HG03342 (cell line): ENCODE data around the gene ITIH2.
A peak's percentile ranks its signal among the peaks of the same experiment; 100 is the strongest.
"Not testable (repeated sequence)": the region's sequence is repeated elsewhere in the genome, so short reads cannot be mapped to it uniquely, and the experiment has no call there.

Experiments
- ATAC-seq: cut with Tn5 transposase; IDR thresholded peaks from one replicate; pipeline ENCODE4 v1.9.1; 2021; ENCODE audit warnings: mild to moderate bottlenecking, moderate library complexity; ENCODE audit not compliant: unreplicated experiment

The ITIH2 gene, protein sequence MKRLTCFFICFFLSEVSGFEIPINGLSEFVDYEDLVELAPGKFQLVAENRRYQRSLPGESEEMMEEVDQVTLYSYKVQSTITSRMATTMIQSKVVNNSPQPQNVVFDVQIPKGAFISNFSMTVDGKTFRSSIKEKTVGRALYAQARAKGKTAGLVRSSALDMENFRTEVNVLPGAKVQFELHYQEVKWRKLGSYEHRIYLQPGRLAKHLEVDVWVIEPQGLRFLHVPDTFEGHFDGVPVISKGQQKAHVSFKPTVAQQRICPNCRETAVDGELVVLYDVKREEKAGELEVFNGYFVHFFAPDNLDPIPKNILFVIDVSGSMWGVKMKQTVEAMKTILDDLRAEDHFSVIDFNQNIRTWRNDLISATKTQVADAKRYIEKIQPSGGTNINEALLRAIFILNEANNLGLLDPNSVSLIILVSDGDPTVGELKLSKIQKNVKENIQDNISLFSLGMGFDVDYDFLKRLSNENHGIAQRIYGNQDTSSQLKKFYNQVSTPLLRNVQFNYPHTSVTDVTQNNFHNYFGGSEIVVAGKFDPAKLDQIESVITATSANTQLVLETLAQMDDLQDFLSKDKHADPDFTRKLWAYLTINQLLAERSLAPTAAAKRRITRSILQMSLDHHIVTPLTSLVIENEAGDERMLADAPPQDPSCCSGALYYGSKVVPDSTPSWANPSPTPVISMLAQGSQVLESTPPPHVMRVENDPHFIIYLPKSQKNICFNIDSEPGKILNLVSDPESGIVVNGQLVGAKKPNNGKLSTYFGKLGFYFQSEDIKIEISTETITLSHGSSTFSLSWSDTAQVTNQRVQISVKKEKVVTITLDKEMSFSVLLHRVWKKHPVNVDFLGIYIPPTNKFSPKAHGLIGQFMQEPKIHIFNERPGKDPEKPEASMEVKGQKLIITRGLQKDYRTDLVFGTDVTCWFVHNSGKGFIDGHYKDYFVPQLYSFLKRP

DNA sequence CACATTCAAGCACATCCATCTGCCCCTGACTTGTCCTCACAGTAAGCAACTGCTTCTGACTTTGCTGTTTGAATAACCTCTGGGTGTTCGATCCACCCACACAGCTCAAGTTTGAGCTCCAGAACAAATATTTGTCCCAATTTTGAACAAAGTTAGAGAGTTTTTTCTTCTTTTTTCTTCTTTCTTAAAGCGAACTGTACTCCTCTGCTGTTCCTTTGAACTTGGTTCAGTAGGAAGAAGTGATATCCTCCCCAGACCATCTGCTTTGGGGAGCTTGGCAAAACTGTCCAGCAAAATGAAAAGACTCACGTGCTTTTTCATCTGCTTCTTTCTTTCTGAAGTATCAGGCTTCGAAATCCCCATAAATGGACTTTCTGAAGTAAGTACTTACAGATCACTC is at the start of gene ITIH2:
Gene ITIH2 (plus strand): TSS at position 177 of the 400 bp plus-strand sequence. CDS start 119 bp downstream, at position 296.
- ATAC-seq = no peak

DNA sequence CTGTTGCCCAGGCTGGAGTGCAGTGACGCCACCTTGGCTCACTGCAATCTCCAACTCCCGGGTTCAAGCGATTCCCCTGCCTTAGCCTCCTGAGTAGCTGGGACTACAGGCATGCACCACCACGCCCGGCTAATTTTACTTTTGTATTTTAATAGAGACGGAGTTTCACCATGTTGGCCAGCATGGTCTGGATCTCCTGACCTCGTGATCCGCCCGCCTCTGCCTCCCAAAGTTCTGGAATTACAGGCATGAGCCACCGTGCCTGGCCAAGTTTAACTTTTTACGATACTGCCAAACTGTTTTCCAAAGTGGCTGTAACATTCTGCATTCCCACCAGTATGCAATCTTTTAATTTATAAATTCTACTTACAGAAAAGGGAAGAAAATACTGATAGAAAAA is 46.0 kb upstream of the ITIH2 start:
- not testable (repeated sequence) for ATAC-seq

DNA sequence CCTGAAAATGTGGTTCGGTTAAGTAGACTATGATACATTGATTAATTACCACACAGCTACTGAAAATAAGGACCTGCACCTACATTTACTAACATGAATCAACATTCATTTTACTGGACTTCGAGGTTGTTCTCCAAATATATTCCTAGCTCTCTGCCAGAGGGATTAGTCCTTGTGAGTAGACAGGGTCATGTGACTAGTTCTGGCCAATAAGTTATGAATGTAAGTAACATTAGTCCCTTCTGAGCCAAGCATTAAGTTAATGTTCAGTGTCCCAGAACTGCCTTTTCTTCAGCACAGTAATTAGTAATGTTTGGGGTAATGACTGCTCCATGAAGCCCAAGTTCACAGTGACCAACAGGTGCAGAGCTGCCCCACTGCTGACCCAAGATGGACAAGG is 45.6 kb upstream of the ITIH2 start:
- no peak for ATAC-seq

DNA sequence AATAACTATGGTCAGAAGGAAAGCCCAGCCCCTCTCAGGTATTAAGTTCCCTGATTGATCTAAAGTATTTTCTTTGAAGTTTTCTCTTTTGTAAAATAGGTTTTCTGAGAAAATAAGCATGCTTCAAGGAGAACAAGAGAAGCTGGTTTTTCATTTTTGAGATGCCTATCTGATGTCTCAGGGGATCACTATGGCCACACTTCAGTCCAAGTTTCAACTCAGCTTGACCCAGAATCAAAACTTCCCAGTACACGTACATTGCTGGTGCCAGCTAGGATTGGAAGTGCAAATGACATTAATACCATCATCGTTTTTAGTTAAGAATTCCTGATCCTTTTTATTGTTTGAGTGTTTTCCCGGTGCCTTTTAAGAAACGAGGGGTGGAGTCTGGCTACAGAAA is 43.6 kb upstream of the ITIH2 start:
- ATAC-seq = no peak

DNA sequence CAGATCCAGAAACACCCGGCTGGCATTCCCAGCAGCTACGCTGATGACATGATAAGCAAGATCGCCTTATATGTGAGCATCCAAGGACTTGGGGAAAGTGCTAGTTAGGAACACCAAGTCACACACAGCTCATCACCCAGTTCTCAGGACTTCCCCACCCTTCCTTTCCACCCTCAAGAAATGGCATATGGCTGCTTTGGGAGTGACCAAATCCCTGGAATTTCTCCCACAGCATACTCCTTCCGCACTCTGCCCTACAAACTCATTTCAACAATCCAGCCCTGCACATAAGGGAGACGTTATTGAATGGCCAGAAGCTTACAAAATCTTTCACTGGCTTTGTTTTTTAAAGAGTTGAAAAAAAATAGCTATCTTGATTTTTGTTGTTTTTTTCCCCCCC is 40.6 kb upstream of the ITIH2 start:
- no peak for ATAC-seq

DNA sequence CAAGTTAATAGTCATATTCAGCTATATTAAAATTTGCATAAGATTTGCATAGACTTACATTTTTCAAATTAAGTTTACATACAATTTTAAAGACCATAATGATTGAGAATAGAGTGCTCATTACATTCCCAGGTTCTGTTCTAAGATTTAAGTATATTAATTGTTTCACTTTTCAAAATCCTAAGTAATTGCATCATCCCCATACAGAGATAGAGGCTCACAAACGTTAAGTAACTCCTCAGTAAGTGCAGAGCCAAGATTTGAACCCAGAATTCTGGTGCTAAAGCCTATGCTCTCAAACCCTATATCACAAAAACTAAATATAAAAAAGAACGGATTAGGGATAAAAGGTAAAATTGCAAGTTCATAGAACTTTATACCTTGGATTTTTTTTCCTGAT is 38.4 kb upstream of the ITIH2 start:
- ATAC-seq = no peak

DNA sequence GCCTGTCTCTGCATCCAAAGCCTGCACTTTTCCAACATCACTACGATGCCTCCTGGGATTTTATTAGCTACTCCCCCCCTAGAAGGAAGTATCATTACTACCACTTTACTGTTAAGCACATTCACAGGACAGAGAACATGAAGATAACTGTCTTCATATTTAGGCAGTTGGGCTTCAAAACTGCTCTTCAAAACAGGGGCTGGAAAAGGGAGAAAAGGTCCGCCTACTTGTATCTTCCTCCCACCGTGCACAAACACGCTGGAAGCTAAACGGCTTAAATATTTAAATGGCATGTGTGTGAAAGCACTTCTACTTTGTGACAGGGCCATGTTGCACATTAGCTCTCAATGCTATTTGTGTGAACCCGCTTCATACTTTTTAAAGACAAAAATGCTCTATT is 37.3 kb upstream of the ITIH2 start:
- ATAC-seq = no peak

DNA sequence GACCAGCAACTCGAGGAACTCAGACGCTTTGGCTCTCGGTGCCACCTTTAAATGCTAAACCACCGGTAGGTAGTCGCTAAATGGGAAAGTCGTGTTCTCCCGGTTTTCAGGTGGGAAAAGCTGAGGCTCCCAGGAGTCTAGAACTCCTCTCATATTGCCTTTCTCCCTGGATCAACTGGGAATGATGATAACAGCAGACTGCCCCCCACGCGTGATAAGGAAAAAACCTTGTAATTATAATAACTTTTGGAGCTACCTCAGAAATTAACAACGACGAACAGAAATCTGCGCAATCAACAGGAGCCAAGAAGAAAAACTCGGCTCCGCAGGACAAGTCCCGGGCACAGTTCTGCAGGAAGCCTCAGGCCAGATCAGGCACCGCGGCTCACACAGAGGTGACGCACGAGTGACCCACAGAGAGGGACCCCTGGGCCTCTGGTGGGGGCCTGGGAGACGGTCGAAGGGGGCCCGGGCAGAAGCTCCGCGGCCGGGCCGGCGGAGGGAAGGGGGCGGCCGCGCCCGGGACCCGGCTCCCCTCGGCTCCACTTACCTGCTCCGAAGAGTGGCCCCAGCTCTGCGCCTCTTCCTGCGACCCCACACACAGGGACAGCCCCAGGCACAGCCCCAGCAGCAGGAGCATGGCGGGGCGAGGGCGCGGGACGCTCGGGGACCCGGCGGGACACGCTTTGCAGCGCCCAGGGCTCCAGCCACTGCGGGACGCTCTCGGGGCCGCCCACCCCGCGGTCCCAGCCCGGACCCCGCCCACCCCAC is 36.7 kb upstream of the ITIH2 start, which contains the start of gene ITIH5:
Gene ITIH5 (minus strand): TSS at position 714 of the 771 bp plus-strand sequence. CDS start 74 bp downstream, at position 640.
- ATAC-seq = no peak

DNA sequence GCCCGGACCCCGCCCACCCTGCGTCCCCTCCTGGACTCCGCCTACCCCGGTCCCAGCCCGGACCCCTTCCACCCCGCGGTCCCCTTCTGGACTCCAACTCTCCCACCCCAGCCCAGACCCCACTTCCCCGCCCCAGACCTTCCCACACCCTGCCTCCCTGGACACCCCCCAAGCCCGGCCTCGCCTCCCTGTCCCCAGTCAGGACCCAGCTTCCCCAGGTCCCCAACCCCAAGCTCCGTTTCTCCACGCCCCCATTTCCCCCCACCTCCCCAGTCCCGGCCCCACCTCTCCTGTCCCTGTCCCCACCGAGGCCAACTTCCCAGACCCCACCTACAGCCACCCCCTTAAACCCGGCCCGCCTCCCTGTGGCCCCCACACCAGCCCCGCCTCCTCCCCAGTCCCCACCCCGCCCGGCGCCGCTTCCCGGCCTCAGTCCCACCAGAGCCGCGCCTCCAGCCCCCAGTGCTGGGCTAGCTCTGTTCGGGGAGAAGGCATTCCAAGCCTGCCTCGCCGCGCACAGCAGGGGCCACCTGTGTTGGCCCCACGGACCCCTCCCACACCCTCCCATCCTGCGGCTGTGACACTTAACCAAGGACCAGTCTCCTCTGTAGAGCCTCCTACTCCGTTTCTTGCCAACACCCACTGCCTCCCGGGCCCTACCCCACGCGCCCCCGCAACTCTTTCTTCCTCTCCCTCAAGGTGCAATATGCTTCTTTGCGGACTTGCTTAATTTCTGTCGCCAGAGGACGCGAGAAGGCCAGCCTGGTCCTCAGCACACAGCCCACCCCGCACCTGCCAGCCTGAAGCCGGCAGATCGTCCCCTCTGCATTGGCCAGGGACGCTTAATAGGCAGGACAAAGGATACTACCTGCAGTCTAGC is 35.6 kb upstream of the ITIH2 start:
- no peak for ATAC-seq

DNA sequence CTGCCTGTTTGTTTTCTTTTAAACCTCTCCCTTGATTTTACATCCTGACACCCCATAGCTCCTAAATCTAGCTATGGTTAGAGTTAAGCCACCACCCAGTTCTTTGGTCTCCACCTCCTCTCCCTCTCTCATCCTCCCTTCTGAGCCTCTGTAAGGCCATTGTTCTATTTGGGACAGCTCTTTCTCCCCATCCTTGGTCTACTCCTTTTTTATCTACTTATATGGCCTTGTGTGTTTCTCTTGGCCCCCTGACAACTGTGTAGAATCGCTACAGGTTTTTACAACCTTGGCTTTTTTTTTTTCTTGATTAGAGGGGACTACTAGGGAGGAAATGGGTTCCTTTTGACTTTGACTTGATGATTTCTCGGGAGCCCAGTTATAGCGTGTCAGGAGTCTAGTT is 33.0 kb upstream of the ITIH2 start:
- ATAC-seq = no peak

DNA sequence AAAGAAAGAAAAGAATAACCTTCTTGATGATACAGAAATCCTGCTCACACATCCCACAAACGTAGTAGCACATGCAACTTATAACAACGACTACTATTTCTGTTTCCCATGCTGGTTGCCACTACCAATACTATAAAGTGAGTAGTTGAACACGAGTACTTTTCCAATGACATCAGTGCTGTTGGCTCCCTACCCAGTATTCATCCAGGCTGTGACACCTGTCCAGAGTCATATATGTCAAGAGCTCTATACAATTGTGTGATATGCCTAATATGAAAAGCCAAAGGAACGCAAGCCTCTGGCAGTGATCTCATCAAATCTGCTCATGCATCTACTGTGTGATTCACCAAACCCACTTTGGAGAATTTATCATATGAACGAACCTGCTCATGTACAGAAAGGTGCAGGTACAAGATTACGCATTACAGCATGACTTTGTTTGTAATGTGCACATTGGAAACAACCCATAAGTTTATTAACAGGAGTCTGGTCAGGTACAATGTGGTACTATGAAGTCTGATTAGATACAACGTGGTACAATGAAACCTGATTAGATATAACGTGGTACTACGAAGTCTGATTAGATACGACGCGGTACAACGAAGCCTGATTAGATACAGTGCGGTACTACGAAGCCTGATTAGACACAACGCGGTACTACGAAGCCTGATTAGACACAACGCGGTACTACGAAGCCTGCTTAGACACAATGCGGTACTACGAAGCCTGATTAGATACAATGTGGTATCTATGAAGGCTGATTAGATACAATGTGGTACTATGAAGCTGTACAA is 30.6 kb upstream of the ITIH2 start:
- no peak for ATAC-seq

DNA sequence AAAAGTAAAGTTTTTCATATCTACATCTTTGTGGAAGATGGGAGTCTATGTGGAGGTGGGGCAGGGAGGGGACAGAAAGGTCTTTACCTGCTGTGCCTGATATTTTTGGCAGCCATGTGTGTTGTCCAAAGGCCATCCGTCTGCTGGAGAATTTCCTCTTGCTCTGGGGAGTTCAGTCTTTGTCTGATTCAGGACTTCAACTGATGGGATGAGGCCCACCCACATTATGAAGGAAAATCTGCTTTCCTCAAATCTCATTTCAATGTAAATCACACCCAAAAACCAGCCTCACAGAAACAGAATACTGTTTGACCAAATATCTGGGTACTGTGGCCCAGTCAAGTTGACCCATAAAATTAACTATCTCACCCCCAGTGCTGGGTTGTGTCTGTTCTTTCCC is 23.9 kb upstream of the ITIH2 start:
- ATAC-seq = no peak

DNA sequence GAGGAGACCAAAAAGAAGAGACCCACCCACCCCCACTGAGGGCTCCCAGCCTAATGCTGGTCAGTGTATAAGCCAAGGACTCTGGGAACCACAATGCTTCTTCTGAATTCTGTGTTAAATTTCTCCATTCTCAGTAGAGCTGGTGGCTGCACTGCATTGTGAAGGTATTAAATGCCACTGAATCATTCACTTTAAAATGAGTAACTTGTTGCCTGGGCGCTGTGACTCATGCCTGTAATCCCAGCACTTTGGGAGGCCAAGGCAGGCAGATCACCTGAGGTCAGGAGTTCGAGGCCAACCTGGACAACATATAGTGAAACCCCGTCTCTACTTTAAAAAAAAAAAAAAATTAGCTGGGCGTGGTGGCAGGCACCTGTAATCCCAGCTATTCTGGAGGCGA is 23.0 kb upstream of the ITIH2 start:
- not testable (repeated sequence) for ATAC-seq

DNA sequence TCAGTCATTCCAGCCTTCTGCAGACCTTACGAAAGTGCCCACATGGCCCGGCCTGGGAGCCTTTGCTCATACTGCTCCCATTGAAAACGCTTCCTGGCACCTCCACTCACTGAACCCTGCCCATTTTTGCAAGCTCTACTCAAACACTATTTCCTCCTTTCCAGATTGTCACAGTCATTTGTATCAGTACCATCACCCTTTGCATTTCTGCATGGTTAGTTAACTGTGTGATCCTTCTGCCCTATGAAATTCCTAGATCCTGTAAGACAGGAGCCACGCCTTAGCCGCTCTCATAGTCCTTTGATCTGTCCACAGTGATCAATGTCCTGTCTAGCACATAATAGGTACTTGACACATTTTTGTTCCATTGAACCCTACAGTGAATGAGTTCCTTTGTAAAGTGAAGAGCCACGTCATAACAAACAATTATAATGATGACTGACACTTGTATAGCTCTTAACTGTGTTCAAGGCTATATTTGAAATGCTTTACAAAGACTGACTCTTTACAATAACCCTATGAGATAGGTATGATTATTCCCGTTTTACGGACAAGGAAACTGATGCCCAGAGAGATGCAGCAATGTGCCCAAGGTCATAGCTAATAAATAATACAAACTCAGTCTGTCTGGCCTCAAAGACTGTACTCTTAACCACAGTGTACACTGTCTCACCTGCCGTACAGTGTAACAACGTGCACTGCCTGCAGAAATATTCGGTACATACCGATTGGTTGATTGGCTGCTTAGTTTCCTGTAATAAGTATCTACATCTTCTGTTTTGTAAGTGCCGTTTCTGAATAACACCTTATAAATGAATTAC is 16.6 kb upstream of the ITIH2 start:
- no peak for ATAC-seq

DNA sequence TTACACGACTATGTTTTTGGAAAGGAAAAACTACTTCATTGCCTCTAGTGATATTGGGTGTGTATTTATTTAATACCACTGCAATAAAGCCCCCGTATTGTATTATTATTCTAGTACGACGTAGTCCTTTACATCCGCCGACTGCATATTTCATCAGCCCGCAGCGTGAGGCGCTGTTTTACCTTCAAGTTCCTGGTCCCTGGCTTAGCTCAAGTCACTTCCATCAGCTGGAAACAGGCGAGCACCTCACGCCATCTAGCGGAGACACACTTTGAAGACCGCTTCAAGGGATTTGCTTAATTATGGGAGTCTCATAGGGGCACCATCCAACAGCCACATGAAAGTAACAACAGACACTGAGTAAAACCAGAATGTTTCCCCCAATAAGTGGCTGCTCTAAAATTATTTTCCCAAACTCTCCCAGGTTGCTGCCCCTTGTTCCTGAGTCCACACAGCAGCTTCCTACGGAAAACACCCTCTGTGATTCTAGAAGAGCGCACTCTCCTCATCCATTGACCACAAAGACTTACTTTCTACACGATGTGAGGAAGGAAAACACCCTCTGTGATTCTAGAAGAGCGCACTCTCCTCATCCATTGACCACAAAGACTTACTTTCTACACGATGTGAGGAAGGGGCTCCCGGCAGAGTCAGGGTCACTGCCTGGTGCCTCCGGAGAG is 15.7 kb upstream of the ITIH2 start:
- ATAC-seq = peak; percentile 99

DNA sequence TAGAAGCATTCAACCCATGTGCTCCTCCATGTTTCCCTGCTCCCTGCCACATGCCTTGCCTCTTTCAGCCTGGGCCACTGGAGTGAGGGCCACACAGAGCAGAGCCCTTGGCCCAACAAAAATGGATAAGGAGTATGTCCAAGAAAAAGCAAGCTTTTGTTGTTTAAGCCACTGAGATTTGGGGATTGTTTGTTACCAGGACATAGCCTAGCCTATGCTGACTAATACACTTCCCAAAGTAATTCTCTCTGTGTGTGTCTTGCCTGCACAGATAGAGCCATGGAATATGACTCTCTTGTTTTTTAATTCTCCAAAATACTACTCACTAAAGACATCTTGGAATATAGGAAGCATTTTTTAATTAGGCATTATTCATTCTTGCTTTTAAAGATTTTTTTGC is 13.5 kb upstream of the ITIH2 start:
- no peak for ATAC-seq

DNA sequence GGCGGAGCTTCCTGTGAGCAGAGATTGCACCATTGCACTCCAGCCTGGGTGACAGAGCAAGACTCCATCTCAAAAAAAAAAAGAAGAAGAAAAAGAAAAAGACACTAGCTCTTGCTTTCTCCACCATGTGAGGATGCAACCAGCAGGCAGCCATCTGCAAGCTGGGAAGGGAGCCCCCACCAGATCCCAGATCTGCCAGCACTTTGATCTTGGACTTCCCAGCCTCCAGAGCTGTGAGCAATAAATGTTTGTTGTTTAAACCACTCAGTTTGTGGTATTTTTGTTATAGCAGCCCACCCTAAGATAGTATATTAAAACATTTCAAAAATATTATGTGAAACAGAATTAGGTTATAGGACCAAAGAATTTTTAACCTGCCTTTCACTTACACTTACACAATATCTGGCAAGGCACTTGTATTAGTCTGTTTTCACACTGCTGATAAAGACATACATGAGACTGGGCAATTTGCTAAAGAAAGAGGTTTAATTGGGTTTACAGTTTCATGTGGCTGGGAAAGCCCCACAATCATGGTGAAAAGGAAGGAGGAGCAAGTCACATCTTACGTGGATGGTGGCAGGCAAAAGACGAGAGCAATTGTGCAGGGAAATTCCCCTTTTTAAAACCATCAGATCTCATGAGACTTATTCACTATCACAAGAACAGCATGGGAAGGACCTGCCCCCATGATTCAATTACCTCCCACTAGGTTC is 12.1 kb upstream of the ITIH2 start:
- ATAC-seq = not testable (repeated sequence)
